GM18526 (cell line): ENCODE results near the gene SPATA3.

Experiments used
- POLR2A ChIP-seq: IDR thresholded peaks from 3 replicates; pipeline ENCODE4 v1.6.1; 2011; ENCODE audit not compliant: insufficient read length; ENCODE audit errors: extremely low read depth

SPATA3 gene

DNA sequence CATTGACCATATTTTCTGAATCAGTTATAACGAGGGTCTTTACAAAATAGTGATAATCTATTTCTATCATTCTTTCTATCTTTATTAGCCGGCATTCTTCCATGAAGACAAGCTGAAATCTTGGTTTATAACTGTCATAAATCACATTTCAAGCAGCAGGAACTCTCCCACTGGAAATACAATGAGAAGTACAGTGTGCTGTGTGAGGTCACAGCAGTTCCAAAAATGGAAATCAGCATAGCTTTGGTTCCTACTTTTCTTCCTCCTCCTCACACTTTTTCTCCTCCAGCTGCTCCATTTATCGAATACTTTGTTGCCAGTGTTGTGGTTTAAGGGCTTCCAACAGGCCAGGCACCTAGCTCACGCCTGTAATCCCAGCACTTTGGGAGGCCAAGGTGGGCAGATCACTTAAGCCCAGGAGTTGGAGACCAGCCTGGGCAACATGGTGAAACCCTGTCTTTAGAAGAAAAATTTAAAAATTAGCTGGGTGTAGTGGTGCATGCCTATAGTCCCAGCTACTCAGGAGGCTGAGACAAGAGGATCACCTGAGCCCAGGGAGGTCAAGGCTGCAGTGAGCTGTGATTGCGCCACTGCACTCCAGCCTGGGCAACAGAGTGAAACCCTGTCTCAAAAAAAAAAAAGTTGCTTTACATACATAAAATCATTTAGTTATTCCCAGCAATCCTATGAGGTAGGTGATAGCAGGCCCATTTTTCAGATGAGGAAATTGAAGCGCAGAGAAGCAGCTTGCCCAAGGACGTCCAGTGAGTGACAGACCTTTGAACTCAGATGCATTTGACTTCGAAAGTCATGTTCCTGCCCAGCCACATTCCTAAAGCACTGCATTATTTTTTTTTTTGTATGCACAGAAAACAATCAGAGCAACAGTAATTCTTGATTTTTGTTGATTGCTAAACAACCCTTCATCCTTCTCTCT lies 36.8 kb upstream of the SPATA3 start:
- no peak for TF ChIP-seq POLR2A

GRCh38 chr2:230960026-230960425 lies 35.9 kb upstream of the SPATA3 start:
- no peak for TF ChIP-seq POLR2A

- no peak for TF ChIP-seq POLR2A
These were observed 34.8 kb upstream of the SPATA3 start for GRCh38 chr2:230961091-230961491.

DNA sequence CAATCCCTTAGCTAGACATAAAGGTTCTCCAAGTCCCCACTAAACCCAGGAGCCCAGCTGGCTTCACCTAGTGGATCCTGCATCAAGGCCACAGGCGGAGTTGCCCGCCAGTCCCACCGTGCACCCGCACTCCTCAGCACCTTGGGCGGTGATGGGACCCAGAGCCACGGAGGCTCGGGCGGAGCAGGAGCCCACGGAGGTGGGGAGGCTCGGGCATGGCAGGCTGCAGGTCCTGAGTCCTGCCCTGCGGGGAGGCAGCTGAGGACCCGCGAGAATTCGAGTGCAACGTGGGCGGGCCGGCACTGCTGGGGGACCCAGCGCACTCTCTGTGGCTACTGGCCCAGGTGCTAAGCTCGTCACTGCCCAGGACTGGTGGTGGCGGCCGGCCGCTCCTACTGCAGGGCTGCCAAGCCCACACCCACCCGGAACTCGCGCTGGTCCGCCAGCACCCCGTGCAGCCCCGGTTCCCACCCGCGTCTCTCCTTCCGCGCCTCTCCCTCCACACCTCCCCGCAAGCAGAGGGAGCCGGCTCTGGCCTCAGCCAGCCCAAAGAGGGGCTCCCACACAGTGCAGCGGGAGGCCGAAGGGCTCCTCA lies 31.7 kb upstream of the SPATA3 start:
- no peak for TF ChIP-seq POLR2A

DNA sequence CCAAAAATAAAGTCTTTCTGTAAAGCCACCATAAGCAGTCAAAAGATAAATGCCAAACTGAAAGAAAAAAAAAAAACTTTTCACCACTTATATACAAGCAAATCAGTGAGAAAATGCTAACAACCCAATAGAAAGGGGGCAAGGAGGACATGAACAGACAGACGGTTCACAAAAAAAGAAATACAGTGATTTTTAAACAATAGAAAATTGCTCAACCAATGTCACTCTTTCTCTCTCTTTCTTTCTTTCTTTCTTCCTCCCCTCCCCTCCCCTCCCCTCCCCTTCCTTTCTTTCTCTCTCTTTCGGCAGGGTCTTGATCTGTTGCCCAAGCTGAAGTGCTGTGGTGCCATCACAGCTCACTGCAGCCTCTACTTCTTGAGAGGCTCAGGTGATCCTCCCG lies 28.8 kb upstream of the SPATA3 start:
- TF ChIP-seq POLR2A, result no peak

DNA sequence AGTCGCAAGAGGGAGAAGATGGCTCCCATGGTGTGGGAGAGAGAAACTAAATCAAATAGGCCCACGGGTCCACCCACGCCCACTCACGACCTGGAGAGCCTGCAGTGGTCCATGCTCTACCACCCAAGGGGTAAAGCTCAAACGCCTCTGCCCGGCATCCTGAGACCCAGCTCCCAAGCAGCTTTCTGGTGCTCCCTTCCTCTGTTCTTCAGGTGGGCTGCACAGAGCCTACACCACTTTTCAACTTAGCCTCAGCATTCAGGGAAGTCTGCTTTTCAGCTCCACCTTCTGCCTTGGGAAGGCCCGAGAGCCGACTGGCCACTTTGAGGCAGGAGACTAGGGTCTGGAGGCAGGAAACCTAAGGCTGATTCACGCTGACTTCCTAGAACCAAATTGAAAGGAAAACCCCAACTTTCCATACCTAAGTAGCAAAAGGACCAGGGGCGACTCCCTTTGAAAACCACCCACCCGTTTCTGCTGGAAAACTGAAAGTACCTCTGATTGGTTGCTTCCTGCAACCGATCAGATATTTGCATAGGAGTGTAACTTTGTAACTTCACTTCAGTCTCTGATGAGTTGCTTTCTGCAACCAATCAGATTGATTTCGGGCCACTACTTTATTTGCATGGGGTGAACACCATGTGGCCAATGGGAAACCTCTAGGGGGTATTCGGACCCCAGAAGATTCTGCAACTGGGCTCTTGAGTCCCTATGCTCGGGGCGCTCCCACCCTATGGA lies 26.8 kb upstream of the SPATA3 start:
- no peak for TF ChIP-seq POLR2A

DNA sequence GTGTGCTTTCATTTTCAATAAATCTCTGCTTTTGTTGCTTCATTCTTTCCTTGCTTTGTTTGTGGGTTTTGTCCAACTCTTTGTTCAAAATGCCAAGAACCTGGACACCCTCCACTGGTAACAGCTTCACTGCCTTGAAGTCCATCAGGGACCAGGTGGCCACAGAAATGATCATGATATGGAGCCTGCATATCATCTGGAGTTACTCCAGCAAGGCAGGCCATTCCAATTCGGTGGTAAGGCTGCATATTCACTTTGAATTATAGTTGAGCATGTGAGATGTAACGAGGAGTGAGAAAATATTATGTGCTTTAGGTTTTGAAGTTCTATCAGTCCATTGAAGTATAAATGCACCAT lies 26.3 kb upstream of the SPATA3 start:
- TF ChIP-seq POLR2A, result no peak

DNA sequence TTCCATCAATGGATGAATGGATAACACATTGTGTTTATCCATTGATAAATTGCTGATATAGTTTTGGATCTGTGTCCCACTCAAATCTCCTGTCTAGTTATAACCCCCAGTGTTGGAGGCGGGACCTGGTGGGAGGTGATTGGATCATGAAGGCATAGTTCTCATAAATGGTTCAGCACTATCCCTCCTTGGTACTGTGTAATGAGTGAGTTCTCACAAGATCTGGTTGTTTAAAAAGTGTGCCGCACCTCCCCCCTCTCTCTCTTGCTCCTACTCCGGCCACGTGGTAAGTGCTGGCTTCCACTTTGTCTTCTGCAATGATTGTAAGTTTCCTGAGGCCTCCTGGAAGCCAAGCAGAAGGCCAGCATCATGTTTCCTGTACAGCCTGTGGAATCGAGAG lies 23.9 kb upstream of the SPATA3 start:
- no peak for TF ChIP-seq POLR2A

DNA sequence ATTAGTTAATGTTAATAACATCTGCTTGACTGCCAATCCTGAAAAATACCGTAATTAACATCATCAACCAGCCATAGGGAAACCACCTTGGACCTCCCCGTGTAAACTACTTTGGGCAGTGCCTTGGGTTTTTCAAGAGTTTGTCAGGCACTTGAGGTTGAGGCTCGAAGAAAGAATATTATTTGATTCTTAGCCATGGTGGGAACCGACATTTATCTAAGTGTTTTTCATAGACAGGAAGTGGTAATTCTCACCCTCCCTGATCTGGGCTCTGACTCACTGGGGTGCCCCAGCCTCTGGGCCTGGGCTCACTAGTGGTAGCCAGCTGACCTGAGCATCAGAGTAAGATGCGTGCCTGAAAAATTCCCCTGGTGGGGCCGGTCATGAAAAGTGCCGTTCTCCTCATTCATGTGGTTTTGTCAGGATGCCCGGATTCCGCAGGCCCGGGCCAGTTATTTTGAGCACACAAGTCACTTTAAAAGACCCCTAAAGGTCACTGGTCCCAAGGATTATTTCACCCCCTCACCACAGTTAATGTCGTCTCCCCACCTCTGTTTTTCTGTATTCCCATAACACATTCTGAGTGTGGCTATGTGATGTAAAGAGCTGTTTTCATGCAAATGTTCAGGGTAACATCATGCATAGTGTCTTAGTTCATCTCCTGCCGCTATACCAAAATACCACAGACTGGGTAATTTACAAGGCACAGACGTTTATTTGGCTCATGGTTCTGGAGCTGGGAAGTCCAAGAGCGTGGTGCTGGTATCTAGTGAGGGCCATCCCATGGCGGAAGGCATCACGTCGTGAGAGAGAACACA lies 21.6 kb upstream of the SPATA3 start:
- no peak for TF ChIP-seq POLR2A

DNA sequence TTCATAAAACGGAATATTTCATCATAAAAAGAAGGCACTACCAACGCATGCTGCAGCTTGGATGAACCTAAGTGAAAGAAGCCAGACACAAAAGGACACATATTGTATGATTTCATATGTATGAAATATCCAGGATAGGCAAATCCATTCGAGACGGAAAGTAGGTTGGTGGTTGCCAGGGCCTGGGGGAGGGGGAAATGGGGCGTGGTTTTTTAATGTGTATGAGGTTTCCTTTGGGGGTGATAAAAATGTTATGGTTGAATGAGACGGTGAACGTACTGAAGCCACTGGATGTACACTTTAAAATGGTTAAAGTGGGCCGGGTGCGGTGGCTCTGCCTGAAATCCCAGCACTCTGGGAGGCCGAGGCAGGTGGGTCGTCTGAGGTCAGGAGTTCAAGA lies 20.0 kb upstream of the SPATA3 start:
- no peak for TF ChIP-seq POLR2A

GRCh38 chr2:230976671-230977171 lies 19.2 kb upstream of the SPATA3 start:
- TF ChIP-seq POLR2A, result no peak

DNA sequence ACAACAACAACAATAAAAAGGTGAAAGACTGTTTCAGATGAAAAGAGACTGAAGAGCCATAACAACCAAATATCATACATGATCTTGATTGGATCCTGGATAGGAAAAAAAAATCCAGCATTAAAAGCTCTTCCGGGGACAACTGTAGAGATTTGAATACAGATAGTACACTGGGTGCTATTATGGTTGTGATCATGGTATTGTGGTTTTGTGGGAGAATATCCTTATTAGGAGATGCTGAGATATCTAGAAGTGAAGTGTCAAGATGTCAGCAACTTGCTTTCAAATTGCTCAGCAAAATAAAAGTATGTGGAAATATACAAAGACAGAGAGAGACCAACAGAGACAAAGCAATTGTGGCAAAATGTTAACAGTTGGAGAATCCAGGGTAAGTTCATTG lies 15.5 kb upstream of the SPATA3 start:
- TF ChIP-seq POLR2A, result no peak

DNA sequence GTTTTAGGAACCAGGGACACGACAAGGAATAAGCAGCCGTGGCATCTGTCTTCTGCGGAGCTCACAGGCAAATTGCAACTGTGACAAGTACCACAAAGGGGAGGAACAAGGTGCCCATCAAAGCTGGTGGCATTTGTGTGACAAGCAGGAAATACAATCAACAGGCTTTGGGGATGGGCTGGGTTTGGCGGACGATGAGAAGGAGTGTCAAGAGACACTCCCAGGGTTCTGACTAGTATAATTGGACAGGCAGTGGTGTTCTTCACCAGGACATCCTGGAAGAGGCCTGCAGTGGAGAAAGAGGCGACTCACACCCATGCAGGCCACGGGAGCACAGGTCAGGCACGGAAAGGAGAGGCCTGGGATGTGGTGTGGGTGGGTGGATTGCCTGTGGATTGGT lies 14.2 kb upstream of the SPATA3 start:
- TF ChIP-seq POLR2A, result no peak

GRCh38 chr2:230982126-230982525 lies 13.8 kb upstream of the SPATA3 start:
- TF ChIP-seq POLR2A, result no peak

GRCh38 chr2:230982528-230982927 lies 13.4 kb upstream of the SPATA3 start:
- no peak for TF ChIP-seq POLR2A
